ENCODE results near the gene GALNT18. TPM values are rescaled to one million over a fixed set of nuclear protein-coding genes. Genes with fewer than 3 reads are reported as not detected.

GALNT18 gene
- total and polyA plus RNA-seq, 4 donors: 2.1 to 11.0 (median 3.8) TPM

- Histone ChIP-seq H3K4me3 (ENCODE audit: low read depth in 1 of 3, low read length in 3 of 3) (no peak overlapping the region), H3K36me3 (ENCODE audit: control insufficient read depth in 4 of 4, insufficient read depth in 3 of 4, low read depth in 1 of 4, low read length in 3 of 4) (peaks cover 0 to 32% (median 21%) of the 10 kb centered on the region in 4 donors), H3K4me1 (ENCODE audit: control insufficient read depth in 4 of 4, insufficient read depth in 4 of 4, low read length in 3 of 4) (peaks cover 10 to 22% (median 19%) of the 10 kb centered on the region in 4 donors), H3K9ac (ENCODE audit: low read depth in 1 of 2, low read length in 2 of 2) (no peak overlapping the region), H3K9me3 (ENCODE audit: control insufficient read depth in 4 of 4, low read length in 3 of 4) (no peaks in the 10 kb centered on the region), H3K27ac (ENCODE audit: low read depth in 1 of 2, low read length in 2 of 2) (no peak overlapping the region), H3K27me3 (ENCODE audit: control insufficient read depth in 4 of 4, insufficient read depth in 4 of 4, low read length in 3 of 4) (no peaks in the 10 kb centered on the region)
- WGBS: 97% methylated on average over 13 of the region's 13 CpGs
- no peak for DNase-seq (ENCODE audit: low spot score)
- no peak for TF ChIP-seq EGR1 (IDR thresholded peaks at IDR 0.05; ENCODE audit: low read depth in 2 of 2)
Observed at GRCh38 chr11:11432621-11433319, 189.0 kb downstream of the GALNT18 start.

GRCh38 chr11:11430431-11430830 lies 191.4 kb downstream of the GALNT18 start:
- no peak for DNase-seq (ENCODE audit: low spot score)
- Histone ChIP-seq H3K4me1 (ENCODE audit: control insufficient read depth in 4 of 4, insufficient read depth in 4 of 4, low read length in 3 of 4) (no peaks in the 10 kb centered on the region), H3K36me3 (ENCODE audit: control insufficient read depth in 4 of 4, insufficient read depth in 3 of 4, low read depth in 1 of 4, low read length in 3 of 4) (peaks cover 0 to 35% (median 24%) of the 10 kb centered on the region in 4 donors), H3K27ac (ENCODE audit: low read depth in 1 of 2, low read length in 2 of 2) (no peak overlapping the region), H3K9me3 (ENCODE audit: control insufficient read depth in 4 of 4, low read length in 3 of 4) (no peaks in the 10 kb centered on the region), H3K27me3 (ENCODE audit: control insufficient read depth in 4 of 4, insufficient read depth in 4 of 4, low read length in 3 of 4) (no peaks in the 10 kb centered on the region), H3K9ac (ENCODE audit: low read depth in 1 of 2, low read length in 2 of 2) (no peak overlapping the region), H3K4me3 (ENCODE audit: low read depth in 1 of 3, low read length in 3 of 3) (no peak overlapping the region)
- 94% methylated on average over 4 of the region's 4 CpGs for WGBS
- TF ChIP-seq FOXA1 (IDR thresholded peaks at IDR 0.05) (no peak), ATF3 (IDR thresholded peaks at IDR 0.05) (no peak), EGR1 (IDR thresholded peaks at IDR 0.05; ENCODE audit: low read depth in 2 of 2) (no peak), JUND (IDR thresholded peaks at IDR 0.05) (no peak), HNF4G (IDR thresholded peaks at IDR 0.05) (no peak), CTCF (IDR thresholded peaks at IDR 0.05; ENCODE audit: low read depth, low read length, missing input control) (no peak), REST (IDR thresholded peaks at IDR 0.05) (no peak), TAF1 (conservative IDR thresholded peaks at IDR 0.05) (no peak), GABPA (IDR thresholded peaks at IDR 0.05 in 1 of 2, conservative IDR thresholded peaks at IDR 0.05 in 1 of 2) (no peak), FOXA2 (IDR thresholded peaks at IDR 0.05) (no peak), RXRA (IDR thresholded peaks at IDR 0.05) (no peak), SP1 (IDR thresholded peaks at IDR 0.05) (no peak), YY1 (IDR thresholded peaks at IDR 0.05) (no peak), MAX (IDR thresholded peaks at IDR 0.05) (no peak), ZBTB33 (IDR thresholded peaks at IDR 0.05) (no peak), RAD21 (IDR thresholded peaks at IDR 0.05) (no peak), NR2F2 (IDR thresholded peaks at IDR 0.05) (no peak), HNF4A (conservative IDR thresholded peaks at IDR 0.05) (no peak)

Measured in liver (tissue), 9 donors.